Heart right ventricle (tissue), 16 donors: ENCODE data around the gene RIOX2. TPM values are rescaled to one million over a fixed set of nuclear protein-coding genes. Genes with fewer than 3 reads are reported as not detected.

Experiments used
- ATAC-seq, 8 donors: fragments of 200-7000 bp; cut with Tn5 transposase; one replicate each; pipeline ENCODE4 v1.9.1; 2020; ENCODE audit warnings: mild to moderate bottlenecking in 8 of 8, moderate library complexity in 8 of 8, moderate number of reproducible peaks in 1 of 8
- DNase-seq, 2 donors: peaks; one replicate each; pipeline ENCODE4 v3.0.0-alpha.2; 2020
- H3K27ac ChIP-seq, 10 donors: fragments of 200-600 bp; sonication (generic) in 2 of 10; one replicate each; pipeline versions ENCODE4 v1.5.0 to v1.8.0; 2020 to 2022; ENCODE audit warnings: mild to moderate bottlenecking in 3 of 10
- H3K27me3 ChIP-seq, 7 donors: fragments of 200-600 bp; one replicate each; pipeline ENCODE4 v1.8.0; 2021 to 2022; ENCODE audit warnings: mild to moderate bottlenecking in 2 of 7
- H3K36me3 ChIP-seq, 9 donors: fragments of 200-600 bp; sonication (generic) in 1 of 9; one replicate each; pipeline versions ENCODE4 v1.5.0 to v1.8.0; 2020 to 2022; ENCODE audit warnings: mild to moderate bottlenecking in 2 of 9
- H3K4me1 ChIP-seq, 9 donors: fragments of 200-600 bp; sonication (generic) in 1 of 9; one replicate each; pipeline versions ENCODE4 v1.5.0 to v1.8.0; 2020 to 2022; ENCODE audit warnings: mild to moderate bottlenecking in 4 of 9
- H3K4me3 ChIP-seq, 10 donors: fragments of 200-600 bp; sonication (generic) in 2 of 10; one replicate each; pipeline versions ENCODE4 v1.5.0 to v1.8.0; 2020 to 2022; ENCODE audit warnings: mild to moderate bottlenecking in 7 of 10, moderate library complexity in 2 of 10
- H3K9me3 ChIP-seq, 11 donors: fragments of 200-600 bp in 10 of 11; sonication (generic) in 2 of 11; one replicate each; pipeline versions ENCODE4 v1.5.0 to v1.8.0; 2013 to 2022; ENCODE audit warnings: mild to moderate bottlenecking in 2 of 11, control low read depth in 1 of 11, moderate library complexity in 1 of 11
- CTCF ChIP-seq, 9 donors: fragments of 200-600 bp; sonication (generic) in 2 of 9; IDR thresholded peaks; one replicate each; pipeline versions ENCODE4 v1.5.0 to v1.8.0; 2021 to 2022; ENCODE audit warnings: antibody characterized with exemption in 9 of 9, mild to moderate bottlenecking in 5 of 9, moderate library complexity in 1 of 9
- WGBS, 2 donors: extraction: QIAGEN DNeasy Blood & Tissue Kit; methylation state at CpG; one replicate each; pipeline ENCODE4 v1.1.7; 2013; ENCODE audit warnings: inconsistent platforms in 1 of 2; 5-methylcytosine and 5-hydroxymethylcytosine counted together
- intact Hi-C, 10 donors: fragments of 100-400 bp; cut with DNase I; formaldehyde crosslinking; loops; one replicate each; pipeline versions ENCODE4 v1.11.1 to v1.14.2; 2022
- polyA plus RNA-seq, 2 donors: library from polyadenylated mRNA; stranded (reverse); fragments of 200-250 nt; gene quantifications; one replicate each; pipeline ENCODE4 v1.2.3, GENCODE V29; 2013
- total RNA-seq, 10 donors: library from RNA; stranded (reverse); fragmentation: NEBNext Ultra II Directional in 3 of 10; extraction: Animal tissue kit (Norgen Biotek cat#: 25700) in 3 of 10; gene quantifications; one replicate each; pipeline versions ENCODE4 v1.2.1 to v1.2.4, GENCODE V29; 2021 to 2023
- donor health status: Arrhythmogenic right ventricular cardiomyopathy.
- donor health status: ischemic (EF 13 %, LVEDD 7.1; RV severe dilation, severe dysfunction).
- donor health status: healthy with polysubstance abuse.
- donor health status: DM: no; HTN: yes; CAD: no.
- donor health status: DM: no; HTN: no; CAD: no.
- donor health status: ischemic (EF 25% LVEDD 6.9; RV normal size, moderate dysfunction).
- donor health status: ischemic (EF 25% LVEDD 5.7; RV mildly dilated, moderate dysfunction).
- donor health status: healthy.
- donor health status: DM: yes; HTN: yes; CAD: no.
- donor health status: Ischemic cardiomyopathy.
- donor health status: ischemic (EF 35%, LVEDD 5.7; RV mildly dilated, moderate dysfunction).
- donor health status: nonischemic (EF 11% LVEDD 7.7; RV severe dilation, severe dysfunction).
- donor health status: DM: yes; HTN: yes; CAD: no.
- donor health status: PGD.
- donor health status: ischemic (EF 29% LVEDD 5.4; RV normal size, mild dysfunction).
- donor health status: nonischemic (EF 23%, LVEDD 6.1; RV moderate dilation, normal function).

Gene RIOX2
- total and polyA plus RNA-seq, 12 donors: 8.4 to 15.8 (median 12.0) TPM

DNA sequence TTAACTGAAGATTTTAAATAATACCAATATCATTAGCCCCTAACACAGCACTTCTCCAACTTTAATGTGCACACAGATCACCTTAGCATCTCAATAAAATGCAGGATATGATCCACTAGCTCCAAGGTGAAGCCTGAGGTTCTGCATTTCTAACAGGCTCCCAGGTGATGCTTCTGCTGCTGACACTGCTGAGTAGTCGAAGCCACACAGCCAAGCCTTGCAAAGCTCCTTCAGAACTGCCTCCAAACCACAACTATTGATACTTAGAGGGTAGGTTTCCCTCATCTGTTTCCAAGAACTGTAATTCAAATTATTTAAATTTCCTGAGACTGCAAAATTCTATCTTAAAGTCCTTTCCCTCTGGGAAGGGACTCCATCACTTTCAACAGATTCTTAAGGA, 3.9 kb downstream of the RIOX2 start:
- peaks cover 0 to 21% (median 0%) of the 10 kb centered on the region in 9 donors for H3K36me3 ChIP-seq
- no peak for TF ChIP-seq CTCF (IDR thresholded peaks at IDR 0.05)
- H3K27ac ChIP-seq: no peak overlapping the region
- H3K4me3 ChIP-seq: no peak overlapping the region
- ATAC-seq (no peak), DNase-seq (no peak)
- peaks cover 0 to 40% (median 12%) of the 10 kb centered on the region in 9 donors for H3K4me1 ChIP-seq
- H3K9me3 ChIP-seq: no peaks in the 10 kb centered on the region
- WGBS, 2 donors: 92 to 95% methylated on average over 1 of the region's 1 CpG
- H3K27me3 ChIP-seq: no peaks in the 10 kb centered on the region
- intact Hi-C loops: no loop called here

- DNase-seq: no peak
- no peak overlapping the region for H3K27ac ChIP-seq
- H3K36me3 ChIP-seq: peaks cover 0 to 23% (median 0%) of the 10 kb centered on the region in 9 donors
- H3K4me3 ChIP-seq: no peak overlapping the region
- intact Hi-C loops: no loop called here
- no peaks in the 10 kb centered on the region for H3K9me3 ChIP-seq
- no peak for ATAC-seq
- peaks cover 0 to 41% (median 12%) of the 10 kb centered on the region in 9 donors for H3K4me1 ChIP-seq
- 94 to 95% methylated on average over 8 of the region's 8 CpGs for WGBS, 2 donors
- H3K27me3 ChIP-seq: no peaks in the 10 kb centered on the region
- no peak for TF ChIP-seq CTCF (IDR thresholded peaks at IDR 0.05)
Observed at GRCh38 chr3:97967966-97968365, 4.3 kb downstream of the RIOX2 start.

DNA sequence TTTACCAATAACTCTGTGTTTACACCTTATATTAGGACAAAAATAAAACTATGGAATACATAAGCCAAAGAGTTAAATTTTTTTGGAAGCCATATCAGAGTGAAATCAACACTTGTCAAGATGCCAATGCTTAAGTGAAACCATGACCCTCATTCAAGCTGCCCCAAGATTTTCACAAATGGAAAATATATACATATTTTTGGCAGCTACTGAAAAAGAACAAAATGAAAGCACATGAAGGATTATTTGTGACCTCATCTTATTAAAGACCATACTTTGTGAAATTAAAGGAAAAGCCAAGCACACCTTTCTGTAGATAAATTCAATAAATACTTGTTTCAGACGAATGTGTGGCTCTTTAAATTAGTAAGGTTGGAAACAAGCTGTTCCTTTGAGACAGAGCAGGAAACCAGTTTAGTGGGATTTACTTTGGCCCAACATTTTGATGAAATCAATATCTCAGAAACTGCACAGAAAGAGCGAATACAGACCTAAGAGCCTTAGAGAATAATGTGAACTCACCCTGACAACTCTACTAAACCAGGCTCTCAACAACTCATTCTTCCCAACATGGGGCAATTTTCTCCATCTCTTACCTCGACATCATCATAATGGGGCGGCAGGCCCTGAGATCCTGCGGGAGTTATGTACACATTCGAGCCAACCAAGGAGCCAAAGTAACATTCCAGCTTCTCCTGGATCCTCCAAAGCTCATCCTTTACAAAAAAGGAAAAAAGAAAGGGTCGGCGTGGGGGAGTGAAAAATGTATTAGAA, 11.1 kb downstream of the RIOX2 start:
- TF ChIP-seq CTCF (IDR thresholded peaks at IDR 0.05): no peak
- H3K9me3 ChIP-seq: no peaks in the 10 kb centered on the region
- intact Hi-C loops: no loop called here
- peaks cover 0 to 41% (median 13%) of the 10 kb centered on the region in 9 donors for H3K4me1 ChIP-seq
- H3K4me3 ChIP-seq: no peak overlapping the region
- peak overlapping the region in 1 of 10 donors; percentile 14 for H3K27ac ChIP-seq
- DNase-seq (no peak), ATAC-seq (no peak)
- 73 to 75% methylated on average over 8 of the region's 8 CpGs for WGBS, 2 donors
- peaks cover 0 to 66% (median 10%) of the 10 kb centered on the region in 9 donors for H3K36me3 ChIP-seq
- no peaks in the 10 kb centered on the region for H3K27me3 ChIP-seq

DNA sequence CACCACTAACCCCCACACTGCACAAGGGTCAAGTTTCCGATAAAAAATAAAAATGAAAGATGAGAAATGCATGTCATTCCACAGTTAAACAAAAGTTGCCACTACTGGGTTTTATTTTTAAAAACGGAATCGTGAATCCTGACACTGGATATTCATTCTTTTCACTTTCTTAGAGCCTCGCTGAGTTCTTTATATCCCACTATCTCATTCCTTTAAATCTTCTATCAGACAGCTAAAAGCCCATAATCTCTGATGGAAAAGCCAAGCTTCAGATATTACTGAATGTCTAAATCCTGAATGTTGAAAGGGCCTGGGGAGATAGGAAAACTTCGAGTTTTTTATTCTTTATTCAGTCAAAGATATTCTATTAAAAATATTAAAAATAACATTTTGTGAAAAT, 11.7 kb downstream of the RIOX2 start:
- H3K9me3 ChIP-seq: no peaks in the 10 kb centered on the region
- DNase-seq (no peak), ATAC-seq (no peak)
- peaks cover 0 to 66% (median 10%) of the 10 kb centered on the region in 9 donors for H3K36me3 ChIP-seq
- WGBS, 2 donors: 80 to 84% methylated on average over 5 of the region's 5 CpGs
- H3K27ac ChIP-seq: no peak overlapping the region
- peaks cover 0 to 41% (median 13%) of the 10 kb centered on the region in 9 donors for H3K4me1 ChIP-seq
- no peaks in the 10 kb centered on the region for H3K27me3 ChIP-seq
- intact Hi-C loops: no loop called here
- peak overlapping the region in 1 of 10 donors; percentile 7 for H3K4me3 ChIP-seq
- TF ChIP-seq CTCF (IDR thresholded peaks at IDR 0.05): no peak
